HG03175 (cell line): Measurements from ENCODE around the gene VSTM1.

Experiments
- ATAC-seq: cut with Tn5 transposase; IDR thresholded peaks from one replicate; pipeline ENCODE4 v1.9.1; 2021; ENCODE audit warnings: mild to moderate bottlenecking, moderate library complexity; ENCODE audit not compliant: unreplicated experiment

The VSTM1 gene

GRCh38 chr19:54013866-54014265 lies 49.8 kb downstream of the VSTM1 start:
- ATAC-seq: no peak

- no peak for ATAC-seq
These were observed 52.0 kb downstream of the VSTM1 start for GRCh38 chr19:54011507-54012211.

GRCh38 chr19:54010474-54010873 lies 53.2 kb downstream of the VSTM1 start:
- ATAC-seq: no peak

- no peak for ATAC-seq
These were observed 54.3 kb downstream of the VSTM1 start for GRCh38 chr19:54009440-54009839.

- no peak for ATAC-seq
These were observed 61.0 kb downstream of the VSTM1 start for GRCh38 chr19:54002495-54003315.

- no peak for ATAC-seq
These were observed 62.2 kb downstream of the VSTM1 start for GRCh38 chr19:54001496-54001895.

- no peak for ATAC-seq
These were observed 64.0 kb downstream of the VSTM1 start for GRCh38 chr19:53999694-54000093.

- ATAC-seq: no peak
These were observed 65.5 kb downstream of the VSTM1 start for GRCh38 chr19:53998223-53998622.

GRCh38 chr19:53994811-53995210 lies 68.9 kb downstream of the VSTM1 start:
- no peak for ATAC-seq

- ATAC-seq: no peak
These were observed 70.2 kb downstream of the VSTM1 start for GRCh38 chr19:53993448-53993847.

- ATAC-seq: no peak
These were observed 70.9 kb downstream of the VSTM1 start for GRCh38 chr19:53992815-53993214.

GRCh38 chr19:53992211-53992610 lies 71.5 kb downstream of the VSTM1 start:
- ATAC-seq: no peak

- ATAC-seq: no peak
These were observed 72.2 kb downstream of the VSTM1 start, which contains the start of gene CACNG6 for GRCh38 chr19:53991224-53992113. Gene CACNG6, plus strand, starts transcription at chr19:53991637. Its CDS starts 1,241 bp downstream, at chr19:53992878.
